ENCODE results near the gene DCC.

Gene DCC

DNA sequence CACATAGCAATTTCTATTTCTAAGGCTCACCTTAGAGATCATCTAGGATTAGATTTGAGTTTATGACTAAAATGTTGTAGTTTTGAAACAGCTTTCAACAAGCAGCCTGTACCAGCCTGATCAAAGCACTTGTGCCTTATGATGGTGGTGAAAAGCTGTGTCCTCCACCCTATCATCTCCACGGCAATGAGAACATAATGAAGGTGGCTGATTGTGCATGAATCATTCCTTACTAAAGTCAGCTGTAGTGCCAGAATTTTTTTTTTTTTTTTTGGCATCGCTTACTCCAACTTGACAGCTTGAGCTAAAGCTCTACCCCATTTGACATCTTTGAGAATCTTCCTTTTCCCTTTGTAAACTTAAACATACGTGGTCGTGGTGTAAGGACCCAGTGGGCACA is 86.0 kb downstream of the DCC start:
- no peak for DNase-seq

DNA sequence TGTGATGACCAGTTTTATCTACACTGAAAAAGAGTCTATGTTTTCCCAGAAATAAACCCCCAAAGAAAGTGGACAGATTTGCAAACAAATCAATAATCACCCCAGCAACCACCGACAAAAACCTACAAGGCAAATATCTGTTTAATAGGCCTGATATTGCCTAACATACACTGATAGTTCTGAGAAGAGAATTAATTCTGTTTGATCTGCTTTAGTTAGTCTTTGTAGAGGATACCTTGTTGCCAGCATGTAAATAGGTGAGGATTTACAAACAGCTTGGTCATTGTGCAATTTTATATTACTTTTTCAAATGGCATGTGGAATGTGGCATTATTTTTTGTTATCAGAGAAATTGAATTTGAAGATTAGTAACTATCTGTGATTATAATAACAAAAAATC is 86.5 kb downstream of the DCC start:
- no peak for DNase-seq

DNA sequence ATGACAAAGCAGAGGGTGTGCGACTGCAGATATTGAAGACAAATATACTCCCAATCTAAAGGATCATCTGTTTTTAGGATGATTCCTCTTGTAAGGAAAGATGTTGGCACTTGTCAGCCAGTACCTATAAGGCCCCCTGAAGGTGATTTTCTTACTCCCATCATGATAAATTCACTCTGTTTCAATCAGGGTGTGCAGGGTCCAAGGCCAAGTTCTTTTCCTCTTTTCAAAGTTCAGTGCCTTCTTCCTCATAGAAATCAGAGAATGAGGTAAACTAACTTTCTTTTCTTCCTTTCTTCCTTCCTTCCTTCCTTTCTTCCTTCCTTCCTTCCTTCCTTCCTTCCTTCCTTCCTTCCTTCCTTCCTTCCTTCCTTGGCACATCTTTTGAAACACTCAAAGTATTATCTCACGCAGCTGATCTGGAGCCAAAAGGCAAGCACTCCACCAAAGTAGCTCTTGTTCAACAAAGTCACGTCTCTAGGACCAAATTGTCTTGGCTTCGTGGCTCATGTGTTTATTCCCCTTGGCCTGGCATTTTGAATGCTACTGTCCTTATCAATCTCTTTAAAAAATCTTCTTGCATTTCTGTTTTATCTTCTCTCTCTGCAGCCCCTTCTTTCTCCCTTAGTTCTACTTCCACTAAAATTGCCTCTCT is 87.7 kb downstream of the DCC start:
- DNase-seq: no peak

DNA sequence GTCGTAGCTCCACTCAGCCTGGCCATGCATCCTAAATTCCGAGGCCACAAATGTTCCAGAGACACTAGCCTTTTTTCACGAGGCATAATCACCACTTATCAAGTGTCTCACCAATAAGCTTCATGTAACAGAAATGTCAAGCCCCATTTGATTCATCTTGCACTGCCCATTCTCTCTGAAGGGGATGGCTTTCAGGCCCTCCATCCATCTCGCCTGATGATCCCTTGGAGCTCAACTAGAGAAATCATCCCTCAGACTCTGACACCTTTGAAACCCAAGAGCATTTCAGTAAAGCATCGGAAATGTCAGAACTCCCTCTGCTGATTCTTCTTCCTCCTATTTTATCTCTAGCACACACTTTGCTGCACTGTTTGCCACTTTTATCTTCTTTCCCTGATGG is 91.7 kb downstream of the DCC start:
- no peak for DNase-seq

DNA sequence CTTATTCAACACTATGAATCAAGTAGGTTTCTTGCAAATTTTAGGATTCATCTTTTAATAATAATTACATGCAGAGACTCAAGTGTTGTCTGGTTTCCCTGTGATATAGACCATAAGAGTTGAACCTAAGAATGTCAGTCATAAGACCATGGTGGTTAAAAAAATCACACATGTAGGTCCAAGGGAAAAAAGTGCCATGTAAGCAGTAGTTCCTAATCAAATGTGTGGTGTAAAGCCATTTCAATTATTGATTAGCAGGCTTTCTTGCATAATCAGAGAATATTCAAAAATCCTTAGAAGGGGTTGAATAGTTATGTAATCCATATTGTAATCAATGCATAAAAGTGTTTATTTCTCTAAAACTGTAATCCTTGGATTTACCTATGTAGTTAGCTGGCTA is 93.8 kb downstream of the DCC start:
- no peak for DNase-seq

DNA sequence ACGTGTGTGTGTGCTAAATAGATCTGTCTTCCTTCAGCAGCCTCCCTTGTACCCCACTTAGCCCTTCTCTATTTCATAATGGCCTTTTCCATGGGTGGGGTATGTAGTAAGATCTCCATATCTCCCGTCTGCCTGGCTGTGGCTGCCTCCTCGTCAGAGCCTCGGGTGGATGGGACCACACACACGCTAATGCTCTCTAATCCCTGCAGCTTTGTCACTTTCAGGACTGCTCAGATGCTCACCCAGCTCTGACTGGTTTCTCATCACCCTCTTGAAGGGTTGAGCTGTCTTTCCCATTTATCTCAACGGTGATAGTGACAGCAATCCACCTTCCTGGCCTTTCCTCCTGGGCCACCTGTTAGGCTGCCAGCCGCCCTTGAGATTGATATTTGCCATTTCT is 95.3 kb downstream of the DCC start:
- DNase-seq: no peak

DNA sequence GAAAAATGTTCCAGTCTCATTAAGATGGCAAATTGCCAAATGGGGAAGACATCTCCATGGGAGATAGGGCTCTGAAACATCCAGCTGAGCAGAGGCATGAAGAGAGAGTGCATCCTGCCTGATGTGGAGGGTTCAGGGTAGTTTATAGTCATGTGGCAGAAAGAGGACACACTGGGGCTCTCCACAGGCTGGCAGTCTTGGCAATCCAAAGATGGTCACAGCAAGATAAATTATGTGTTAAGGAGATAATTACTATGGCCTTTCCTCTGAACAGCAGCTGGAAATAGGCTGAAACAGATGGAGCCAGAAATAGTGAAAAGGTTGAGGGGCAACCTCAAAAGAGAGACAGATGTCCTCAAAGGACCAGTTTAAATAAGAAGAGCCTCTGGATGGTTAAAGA is 97.2 kb downstream of the DCC start:
- DNase-seq: no peak

DNA sequence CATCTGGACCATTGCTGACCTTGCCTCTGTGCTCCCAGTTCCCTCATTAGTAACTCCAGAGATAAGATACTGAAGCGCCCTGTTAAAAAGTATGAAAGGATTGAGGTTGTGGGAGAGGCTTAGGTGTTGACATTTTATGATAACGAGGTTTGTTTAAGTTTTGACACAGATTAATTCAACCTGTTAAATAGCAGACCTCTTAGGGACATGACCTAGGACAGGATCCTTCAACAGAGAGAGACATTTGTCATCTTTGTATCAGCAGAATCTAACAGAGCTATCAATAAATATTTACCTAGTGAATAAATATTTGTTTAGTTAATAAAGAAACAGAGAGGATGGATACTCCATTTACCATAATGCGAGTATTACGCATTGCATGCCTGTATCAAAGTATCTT is 99.5 kb downstream of the DCC start:
- no peak for DNase-seq

DNA sequence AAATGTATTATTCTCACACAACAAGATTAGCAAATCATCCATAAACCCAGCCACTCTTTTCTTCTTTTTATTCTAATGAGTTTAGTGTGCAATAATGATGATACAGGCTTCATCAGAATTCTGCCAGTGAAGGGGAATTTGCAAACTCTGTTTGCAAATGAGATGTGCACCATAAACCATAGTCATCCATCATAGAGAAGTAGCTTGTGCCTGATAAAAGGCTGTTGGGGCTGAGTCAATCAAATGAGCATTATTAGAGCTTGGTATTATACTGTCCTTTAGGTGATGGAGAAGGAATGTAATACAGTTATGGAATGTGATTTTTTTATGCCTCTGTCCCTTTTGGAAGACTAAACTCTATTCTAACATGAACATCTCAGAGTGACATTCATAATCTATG is 101.8 kb downstream of the DCC start:
- DNase-seq: no peak

DNA sequence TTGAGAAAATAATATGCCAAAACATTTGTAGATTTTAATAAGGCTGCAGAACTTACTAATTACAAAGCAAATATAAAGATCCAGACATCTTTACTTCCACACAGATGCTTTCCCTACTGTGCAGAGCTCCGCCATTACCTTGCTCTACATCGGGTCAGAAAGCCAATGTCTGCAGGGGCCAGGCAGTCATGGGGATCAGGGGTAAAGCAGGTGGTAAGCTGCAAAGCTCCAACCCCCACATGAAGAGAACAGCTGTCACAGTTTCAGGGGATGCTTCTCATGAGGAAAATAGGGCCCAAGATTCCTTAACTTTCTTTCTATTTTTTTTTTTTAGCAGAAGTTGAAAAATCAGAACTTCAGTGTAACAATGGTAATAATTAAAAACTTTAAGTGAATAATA is 102.7 kb downstream of the DCC start:
- DNase-seq: no peak

DNA sequence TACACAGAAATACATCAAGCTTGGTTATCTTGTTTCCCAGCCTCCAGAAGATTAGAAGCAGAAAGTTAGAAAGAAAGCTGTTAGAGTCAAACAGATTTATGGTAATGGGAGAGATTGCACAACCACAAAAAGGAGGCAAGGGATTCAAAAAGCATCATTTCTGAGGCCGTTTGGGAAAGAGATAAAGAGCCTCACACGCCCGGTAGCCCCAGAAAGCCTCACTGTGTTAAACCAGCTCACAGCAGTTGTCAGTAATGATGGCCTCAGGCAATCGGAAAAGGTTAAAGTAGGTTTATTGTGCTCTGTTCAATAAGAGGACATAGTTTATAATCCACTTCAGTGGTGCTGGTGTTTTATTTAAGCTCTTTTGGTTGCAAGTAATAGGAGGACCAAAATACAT is 111.3 kb downstream of the DCC start:
- DNase-seq: no peak

DNA sequence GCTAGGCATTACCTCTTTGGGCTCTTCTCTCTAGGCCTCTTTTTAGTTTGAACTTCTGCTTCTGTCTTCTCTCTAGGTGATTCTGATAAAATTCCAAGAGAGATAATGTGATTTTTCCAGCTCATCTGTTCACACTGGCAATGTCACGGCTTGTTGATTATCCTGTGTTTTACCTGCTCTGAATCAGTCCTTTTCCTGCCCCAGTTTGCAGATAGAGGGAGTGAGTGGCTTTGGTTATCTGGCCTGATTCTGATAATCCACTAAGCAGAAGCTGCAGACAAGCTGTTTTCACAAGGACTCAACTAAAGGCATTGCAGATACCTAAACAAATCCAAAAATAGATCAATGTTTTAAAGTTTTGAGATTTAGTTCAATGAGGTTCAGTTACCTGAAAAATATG is 111.9 kb downstream of the DCC start:
- no peak for DNase-seq

DNA sequence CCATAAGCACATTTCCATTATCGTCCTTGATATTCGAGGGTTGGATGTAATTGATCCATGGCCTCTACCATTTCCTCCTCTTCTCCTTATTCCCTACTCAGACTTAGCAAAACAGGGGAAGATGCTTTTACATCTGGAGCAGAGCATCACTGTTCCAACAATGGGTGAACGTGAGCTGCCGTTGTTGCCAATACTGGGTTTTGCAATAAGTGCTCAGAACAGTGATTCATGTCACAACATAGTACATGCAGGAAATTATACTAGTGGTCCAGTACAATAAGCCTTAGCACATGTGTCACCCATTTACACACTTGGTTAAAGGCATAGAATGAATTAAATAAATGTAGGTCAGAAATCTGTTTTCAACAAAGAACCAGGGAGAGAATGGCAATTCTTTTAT is 112.4 kb downstream of the DCC start:
- no peak for DNase-seq

DNA sequence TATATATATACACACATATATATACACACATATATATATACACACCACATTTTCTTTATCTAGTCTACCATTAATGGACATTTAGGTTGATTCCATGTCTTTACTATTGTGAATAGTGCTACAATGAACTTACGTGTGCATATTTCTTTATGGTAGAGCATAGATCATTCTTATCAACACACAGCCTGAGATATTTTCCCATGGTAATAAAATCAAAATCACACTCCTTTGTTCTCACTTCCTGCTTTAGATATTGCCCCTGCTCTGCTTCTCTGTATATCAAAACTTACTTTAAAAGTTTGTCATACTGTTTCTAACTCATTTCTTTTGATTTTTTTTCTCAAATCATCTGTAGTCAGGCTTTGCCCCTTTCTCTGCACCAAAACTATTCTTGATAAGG is 119.9 kb downstream of the DCC start:
- DNase-seq: no peak

DNA sequence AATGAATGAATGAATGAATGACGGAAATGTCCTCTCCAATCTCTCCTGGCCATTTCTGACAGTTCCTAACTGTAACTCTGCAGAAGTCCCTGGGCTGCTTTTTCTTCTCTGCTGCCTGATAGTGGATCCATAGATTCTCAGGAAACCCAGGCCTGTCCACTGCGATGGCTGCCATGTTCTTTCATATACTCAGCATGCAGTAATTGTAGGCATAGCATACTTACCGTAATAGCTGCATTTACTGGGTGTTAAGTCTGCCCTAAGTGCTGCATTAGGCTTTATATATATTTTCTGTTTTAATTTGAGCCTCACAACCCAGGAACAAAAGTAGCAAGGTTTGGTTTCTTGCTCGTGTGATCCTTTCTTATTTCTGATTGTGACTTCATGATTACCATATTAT is 122.9 kb downstream of the DCC start:
- no peak for DNase-seq

DNA sequence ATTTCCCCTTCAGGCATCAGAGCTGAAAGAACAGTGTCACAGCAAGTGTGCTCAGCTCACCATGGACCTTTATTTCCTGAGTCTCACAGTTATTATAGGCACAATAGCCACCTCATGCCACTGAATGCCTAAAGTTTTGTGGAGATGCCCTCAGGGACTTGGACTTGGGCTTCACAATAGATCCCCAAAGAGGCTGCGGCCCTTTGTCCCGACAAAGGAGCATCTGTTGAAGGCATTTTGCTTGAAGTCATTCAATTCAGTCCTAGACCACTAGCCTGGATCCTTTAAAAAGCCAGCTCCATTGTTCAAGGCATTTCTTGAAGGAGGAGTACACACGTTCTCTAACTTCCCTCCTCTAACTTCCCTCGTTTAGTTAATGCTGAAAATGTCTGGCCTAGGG is 125.4 kb downstream of the DCC start:
- no peak for DNase-seq

DNA sequence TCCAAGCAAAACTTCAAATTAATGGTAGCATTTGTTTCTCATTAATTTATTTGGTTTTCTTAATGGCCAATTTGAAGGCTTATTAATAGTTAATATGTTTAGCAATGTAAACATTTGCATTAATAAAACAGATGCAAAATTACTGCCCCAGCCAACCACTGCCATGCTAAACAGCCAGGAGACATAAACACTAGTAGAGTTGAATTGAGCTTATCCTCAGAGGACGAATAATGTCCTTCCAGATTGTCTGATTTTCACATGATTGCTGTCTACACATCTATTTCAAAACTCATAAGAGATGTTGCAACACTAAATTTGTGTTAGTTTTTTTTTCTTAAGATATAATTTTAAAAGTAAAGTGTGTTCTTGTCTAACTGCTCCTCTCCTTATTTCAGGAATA is 128.5 kb downstream of the DCC start:
- DNase-seq: no peak

DNA sequence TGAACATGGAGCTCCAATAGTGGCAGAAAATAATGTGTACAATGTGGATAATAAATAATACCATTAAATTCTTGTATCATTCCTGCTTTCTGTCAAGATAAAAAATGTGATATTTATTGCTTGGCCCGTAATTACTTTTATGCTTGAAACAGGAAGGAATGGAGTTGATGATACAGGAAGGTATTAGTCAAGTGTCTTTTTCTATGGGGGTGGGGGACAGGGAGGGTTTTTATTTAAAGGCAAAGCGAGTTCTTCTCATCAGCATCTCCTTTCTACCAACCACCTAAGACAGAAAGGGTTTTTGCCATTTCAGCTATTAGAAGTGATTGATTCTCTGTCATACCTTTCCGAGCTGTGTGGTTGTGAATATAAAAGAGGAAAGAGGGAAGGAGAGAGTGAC is 135.3 kb downstream of the DCC start:
- no peak for DNase-seq

DNA sequence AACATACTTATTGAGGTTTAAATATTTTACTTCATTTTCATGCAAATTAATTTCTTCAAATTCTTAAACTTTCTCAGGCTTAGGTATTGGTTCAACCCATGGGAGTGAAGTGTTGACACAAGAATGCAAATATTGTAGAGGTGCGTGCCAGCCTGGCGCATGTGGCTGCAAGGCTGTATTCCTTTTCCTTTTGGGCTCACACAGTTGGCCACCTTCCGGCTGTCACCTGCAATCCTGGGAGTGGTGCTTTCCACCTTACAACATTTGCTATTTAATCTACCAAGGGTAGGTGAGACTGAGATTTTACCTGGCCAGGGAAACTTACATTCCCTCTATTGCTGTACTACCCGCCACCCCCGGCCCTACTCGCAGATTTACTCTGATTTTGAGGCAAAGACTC is 141.1 kb downstream of the DCC start:
- DNase-seq: no peak

DNA sequence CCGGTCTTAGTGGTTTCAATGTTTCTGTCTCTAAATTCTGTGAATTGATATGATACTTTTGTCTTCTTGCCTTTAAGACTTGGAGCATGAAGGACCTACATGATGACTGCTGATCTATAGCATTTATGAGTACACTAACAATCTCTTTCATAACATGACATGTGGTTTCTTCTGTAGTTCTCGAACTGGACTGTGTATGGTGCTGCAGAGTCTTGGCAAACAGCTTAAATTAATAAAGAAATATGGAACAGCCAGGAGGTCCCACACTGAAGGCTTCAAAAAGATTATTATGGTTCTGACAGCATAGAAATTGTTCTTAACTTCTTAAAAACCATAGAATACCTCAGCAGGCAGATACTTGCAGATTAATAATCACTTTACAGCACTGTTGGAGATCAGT is 145.0 kb downstream of the DCC start:
- no peak for DNase-seq

DNA sequence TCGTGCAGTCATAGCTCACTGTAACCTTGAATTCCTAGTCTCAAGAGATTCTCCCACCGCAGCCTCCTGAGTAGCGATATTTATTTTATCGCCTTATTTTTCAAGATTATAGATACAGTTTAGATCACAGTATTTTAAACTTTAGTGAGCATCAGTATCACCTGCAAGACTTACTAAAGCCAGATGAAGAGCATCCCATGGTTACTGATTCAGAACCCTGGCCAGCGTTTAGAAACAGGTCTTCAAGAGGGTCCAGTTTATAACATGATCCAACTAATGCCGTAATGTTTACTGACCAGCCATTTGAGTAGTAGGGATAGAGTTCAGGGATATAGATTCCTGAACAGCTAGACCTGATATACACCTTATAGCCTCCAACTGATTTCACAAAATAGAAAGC is 146.1 kb downstream of the DCC start:
- DNase-seq: no peak

DNA sequence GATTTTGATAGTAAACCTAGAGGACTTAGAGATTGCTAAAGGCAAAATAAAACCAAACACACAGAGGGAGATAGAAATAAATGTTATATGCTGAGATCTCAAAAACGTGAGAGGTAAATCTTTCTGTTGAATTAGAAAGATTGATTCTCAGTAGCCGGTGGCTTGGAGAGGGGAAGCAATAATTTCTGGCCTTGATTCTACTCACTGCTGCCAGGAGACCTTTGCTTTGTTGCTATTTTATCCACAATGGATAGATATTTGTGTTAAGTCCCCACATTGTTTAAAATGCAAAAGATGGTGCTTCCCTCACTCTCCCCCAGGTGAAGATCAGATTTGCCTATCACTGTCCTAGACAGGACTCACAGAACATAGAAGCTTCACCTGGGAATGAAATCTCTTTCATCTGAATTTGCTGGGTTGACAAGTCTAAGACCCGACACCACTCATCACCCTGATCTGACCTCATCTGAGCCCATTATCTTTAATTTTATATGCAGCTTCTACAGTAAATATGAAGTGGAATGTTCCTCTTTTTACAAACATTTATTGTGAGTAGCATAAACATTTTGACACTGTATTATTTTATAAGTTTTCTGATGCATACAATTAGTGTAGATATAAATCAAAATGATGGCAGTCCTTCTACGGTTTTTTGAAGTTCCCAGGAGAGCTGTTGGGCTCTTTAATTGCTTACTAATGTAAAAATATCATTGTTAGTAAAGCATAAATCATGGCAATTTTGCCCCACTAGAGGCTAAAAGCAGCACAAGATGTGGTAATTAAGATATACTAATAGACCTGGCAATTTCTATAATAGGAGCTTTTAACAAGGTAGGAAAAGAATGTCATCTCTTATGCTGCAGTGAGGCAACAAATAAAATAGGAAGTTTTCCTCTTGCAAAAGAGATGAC is 149.7 kb downstream of the DCC start:
- no peak for DNase-seq

DNA sequence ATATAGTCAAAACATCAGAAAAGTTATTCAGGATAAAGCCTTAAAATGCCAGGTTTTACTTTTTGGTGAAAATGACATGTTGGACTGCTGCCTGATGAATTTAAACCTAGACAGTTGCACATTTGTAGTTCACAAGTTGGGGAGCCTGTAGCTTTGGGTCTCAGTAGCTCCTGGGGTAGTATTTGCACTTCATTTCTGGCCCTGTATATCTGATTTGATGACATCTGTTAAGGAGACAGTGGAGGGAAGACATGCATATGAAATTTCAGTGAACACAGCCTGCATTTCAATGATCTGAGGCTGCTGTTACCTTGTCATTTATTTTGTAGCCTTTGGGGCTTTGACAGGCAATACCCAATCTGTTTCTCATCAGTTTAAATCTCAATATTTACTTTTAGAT is 156.4 kb downstream of the DCC start:
- DNase-seq: no peak

DNA sequence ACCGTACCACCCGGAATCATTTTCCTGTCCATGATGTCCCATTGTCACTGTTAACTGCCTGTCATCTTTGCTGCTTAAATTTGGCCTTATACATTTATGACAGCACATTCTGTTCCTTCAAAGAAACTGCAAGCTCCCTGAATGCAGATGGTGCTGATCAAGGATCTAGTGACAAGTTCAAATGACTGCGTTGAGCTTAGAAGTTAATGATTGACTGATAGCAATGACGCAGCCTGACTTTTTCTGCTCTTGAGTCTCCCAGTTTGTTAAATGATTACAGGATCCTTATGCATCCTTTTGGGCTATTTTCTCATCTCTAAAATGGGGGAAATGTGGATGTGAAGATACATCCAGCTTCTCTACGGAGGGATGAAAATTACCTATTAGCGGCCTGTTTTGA is 159.0 kb downstream of the DCC start:
- no peak for DNase-seq

DNA sequence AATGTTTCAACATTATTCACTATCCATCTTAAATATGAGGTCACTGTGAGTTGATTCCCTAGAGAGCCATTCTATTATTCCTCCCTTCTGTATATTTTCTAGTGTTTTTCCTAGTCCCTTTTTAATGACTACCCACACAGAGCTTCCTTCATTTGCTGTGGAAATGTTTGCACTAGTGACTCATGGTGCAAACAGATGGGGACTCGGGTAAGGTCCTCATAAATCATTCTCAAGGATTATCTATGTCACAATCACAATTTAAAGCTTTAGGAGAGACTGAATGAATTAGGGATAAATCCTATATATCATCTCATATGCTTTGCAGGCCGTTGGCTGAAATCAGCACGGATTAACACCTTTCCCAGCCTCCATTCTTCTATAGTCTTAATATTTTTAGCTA is 159.6 kb downstream of the DCC start:
- no peak for DNase-seq

Data from stimulated activated CD4-positive, alpha-beta T cell treated with anti-CD3 and anti-CD28 coated beads, Interleukin-15, amount 100 ng/mL, for 24 hours (primary cell).